Activated CD8-positive, alpha-beta T cell treated with anti-CD3 and anti-CD28 coated beads for 36 hours (primary cell): ENCODE results near the gene CECR2. TPM values are rescaled to one million over a fixed set of nuclear protein-coding genes. Genes with fewer than 3 reads are reported as not detected.

Experiments
- ATAC-seq: fragments of 200-7000 bp; cut with Tn5 transposase; one replicate; pipeline ENCODE4 v1.10.0; 2021; ENCODE audit warnings: mild to moderate bottlenecking, moderate library complexity
- CTCF ChIA-PET: fragments of 350-600 bp; sonication (Branson Sonifier 250); formaldehyde crosslinking; loops from one replicate; lab custom pipeline; 2021; ENCODE audit warnings: antibody characterized with exemption; lab: Charles Lee
- POLR2A ChIA-PET: fragments of 350-600 bp; sonication (Branson Sonifier 250); formaldehyde crosslinking; loops from one replicate; lab custom pipeline; 2021; ENCODE audit warnings: antibody characterized with exemption; lab: Charles Lee
- DNase-seq: peaks from one replicate; pipeline ENCODE4 v3.0.0-alpha.2; 2020
- H3K27ac Mint-ChIP-seq: one replicate; pipeline ENCODE4 v1.8.0; 2021; ENCODE audit warnings: mild to moderate bottlenecking, mixed read lengths
- H3K27me3 Mint-ChIP-seq: one replicate; pipeline ENCODE4 v1.8.0; 2021; ENCODE audit warnings: mixed read lengths
- H3K36me3 Mint-ChIP-seq: one replicate; pipeline ENCODE4 v1.8.0; 2021; ENCODE audit warnings: low read depth, mixed read lengths
- H3K4me1 Mint-ChIP-seq: one replicate; pipeline ENCODE4 v1.8.0; 2021; ENCODE audit warnings: low read depth, mixed read lengths
- H3K4me3 Mint-ChIP-seq: one replicate; pipeline ENCODE4 v1.8.0; 2021; ENCODE audit warnings: mild to moderate bottlenecking, moderate library complexity, mixed read lengths
- H3K9me3 Mint-ChIP-seq: one replicate; pipeline ENCODE4 v1.8.0; 2021; ENCODE audit warnings: mixed read lengths
- intact Hi-C: fragments of 100-400 bp; cut with micrococcal nuclease; formaldehyde crosslinking; loops from one replicate; pipeline ENCODE4 v1.10.0; 2022
- total RNA-seq, 2 experiments: library from RNA; stranded (reverse); gene quantifications; one replicate each; pipeline ENCODE4 v1.2.3, GENCODE V29; 2021
- TF ChIP-seq, protein P1 (sequence below): fragments of 200-600 bp; IDR thresholded peaks from one replicate; pipeline ENCODE4 v1.8.0; 2022; ENCODE audit warnings: antibody characterized with exemption, mild to moderate bottlenecking

Gene CECR2
- total RNA-seq, 2 experiments from 2014 or later: 0.11 to 0.16 TPM

DNA sequence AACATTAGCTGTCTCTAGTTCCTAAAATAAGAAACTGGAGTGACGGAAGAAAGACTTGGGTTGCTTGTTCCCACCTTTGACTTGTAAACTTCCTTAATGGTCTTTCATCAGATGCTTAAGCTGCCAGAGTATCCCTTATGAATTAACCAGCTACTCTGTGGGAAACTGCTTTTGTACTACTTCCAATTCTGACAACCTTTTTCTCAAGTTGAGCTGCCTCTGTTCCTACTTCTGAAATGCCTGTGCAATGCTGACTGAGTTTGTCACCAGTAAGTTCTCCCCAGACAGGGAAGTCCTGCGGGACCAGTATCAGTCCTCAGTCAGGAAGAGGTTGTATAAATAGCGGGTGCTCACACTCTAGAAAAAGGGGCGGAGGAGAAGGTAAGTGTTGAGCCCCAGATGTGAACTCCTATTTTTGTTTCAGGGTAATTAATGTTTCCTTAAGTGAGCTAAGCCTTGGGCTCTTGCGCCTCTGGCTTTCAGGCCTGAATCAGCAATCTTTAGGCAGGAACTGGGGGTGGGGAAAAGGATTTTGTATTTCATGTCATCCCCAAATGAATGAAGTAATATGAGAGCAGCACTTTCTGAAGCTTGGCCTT lies 67.2 kb downstream of the CECR2 start:
- DNase-seq: no peak
- Mint-ChIP-seq H3K4me1 (no peaks in the 10 kb centered on the region), H3K27me3 (peaks cover 9% of the 10 kb centered on the region), H3K9me3 (no peaks in the 10 kb centered on the region), H3K36me3 (no peaks in the 10 kb centered on the region), H3K27ac (no peak overlapping the region), H3K4me3 (no peak overlapping the region)
- ChIA-PET CTCF (interaction anchor here (1.0 to 1.2 kb wide), 3 partner anchors 10 to 21 kb away, joined by 3 to 4 read pairs (median 3); no protein-coding TSS in a partner anchor), POLR2A (interaction anchor here (0.6 kb wide), 1 partner anchor 509 kb away, joined by 3 read pairs; no protein-coding TSS in a partner anchor)
- intact Hi-C loops: no loop called here
- TF ChIP-seq, protein P1, sequence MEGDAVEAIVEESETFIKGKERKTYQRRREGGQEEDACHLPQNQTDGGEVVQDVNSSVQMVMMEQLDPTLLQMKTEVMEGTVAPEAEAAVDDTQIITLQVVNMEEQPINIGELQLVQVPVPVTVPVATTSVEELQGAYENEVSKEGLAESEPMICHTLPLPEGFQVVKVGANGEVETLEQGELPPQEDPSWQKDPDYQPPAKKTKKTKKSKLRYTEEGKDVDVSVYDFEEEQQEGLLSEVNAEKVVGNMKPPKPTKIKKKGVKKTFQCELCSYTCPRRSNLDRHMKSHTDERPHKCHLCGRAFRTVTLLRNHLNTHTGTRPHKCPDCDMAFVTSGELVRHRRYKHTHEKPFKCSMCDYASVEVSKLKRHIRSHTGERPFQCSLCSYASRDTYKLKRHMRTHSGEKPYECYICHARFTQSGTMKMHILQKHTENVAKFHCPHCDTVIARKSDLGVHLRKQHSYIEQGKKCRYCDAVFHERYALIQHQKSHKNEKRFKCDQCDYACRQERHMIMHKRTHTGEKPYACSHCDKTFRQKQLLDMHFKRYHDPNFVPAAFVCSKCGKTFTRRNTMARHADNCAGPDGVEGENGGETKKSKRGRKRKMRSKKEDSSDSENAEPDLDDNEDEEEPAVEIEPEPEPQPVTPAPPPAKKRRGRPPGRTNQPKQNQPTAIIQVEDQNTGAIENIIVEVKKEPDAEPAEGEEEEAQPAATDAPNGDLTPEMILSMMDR: no peak
- no peak for ATAC-seq

DNA sequence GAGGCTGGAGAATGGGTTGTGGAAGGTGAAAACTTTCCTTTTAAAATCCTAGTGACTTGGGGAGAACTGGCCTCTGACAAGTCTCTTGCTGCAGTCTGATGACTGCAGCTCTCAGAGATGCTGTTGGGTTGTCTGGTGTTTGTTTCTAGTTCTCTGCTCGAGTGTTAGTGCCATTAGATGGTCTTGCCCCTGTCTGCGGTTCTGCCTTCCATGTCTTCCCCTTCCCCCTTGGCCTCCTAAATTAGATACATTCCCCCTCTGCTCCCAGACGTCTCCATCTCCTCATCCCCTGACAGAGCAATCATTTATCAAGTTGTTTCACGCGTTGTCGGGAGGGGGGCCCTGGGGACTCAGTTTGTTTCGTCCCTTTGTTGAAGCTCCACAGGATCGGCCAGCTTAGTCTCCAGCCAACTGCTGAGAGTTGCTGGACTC lies 67.7 kb downstream of the CECR2 start:
- TF ChIP-seq, protein P1: no peak
- Mint-ChIP-seq H3K9me3 (no peaks in the 10 kb centered on the region), H3K4me3 (no peak overlapping the region), H3K36me3 (no peaks in the 10 kb centered on the region), H3K27me3 (peaks cover 9% of the 10 kb centered on the region), H3K4me1 (no peaks in the 10 kb centered on the region), H3K27ac (no peak overlapping the region)
- DNase-seq (no peak), ATAC-seq (no peak)
- ChIA-PET CTCF (interaction anchor here (1.0 to 1.2 kb wide), 3 partner anchors 9 to 20 kb away, joined by 3 to 4 read pairs (median 3); no protein-coding TSS in a partner anchor), POLR2A (interaction anchor here (0.6 kb wide), 1 partner anchor 509 kb away, joined by 3 read pairs; no protein-coding TSS in a partner anchor)
- intact Hi-C loops: no loop called here

- no peaks in the 10 kb centered on the region for H3K4me1 Mint-ChIP-seq
- TF ChIP-seq, protein P1: no peak
- H3K36me3 Mint-ChIP-seq: no peaks in the 10 kb centered on the region
- POLR2A ChIA-PET: interaction anchor here (1.1 kb wide), 1 partner anchor 177 kb away, joined by 3 read pairs; no protein-coding TSS in a partner anchor
- H3K4me3 Mint-ChIP-seq: no peak overlapping the region
- ATAC-seq (no peak), DNase-seq (no peak)
- peaks cover 10% of the 10 kb centered on the region for H3K27me3 Mint-ChIP-seq
- intact Hi-C loops: no loop called here
- no peaks in the 10 kb centered on the region for H3K9me3 Mint-ChIP-seq
- no peak overlapping the region for H3K27ac Mint-ChIP-seq
- CTCF ChIA-PET: no interaction called here
These were observed 68.8 kb downstream of the CECR2 start for GRCh38 chr22:17438026-17438425.

- H3K27ac Mint-ChIP-seq: no peak overlapping the region
- H3K36me3 Mint-ChIP-seq: no peaks in the 10 kb centered on the region
- no peaks in the 10 kb centered on the region for H3K9me3 Mint-ChIP-seq
- H3K4me1 Mint-ChIP-seq: no peaks in the 10 kb centered on the region
- POLR2A ChIA-PET: no interaction called here
- TF ChIP-seq, protein P1: no peak
- H3K27me3 Mint-ChIP-seq: peaks cover 9% of the 10 kb centered on the region
- DNase-seq (no peak), ATAC-seq (no peak)
- H3K4me3 Mint-ChIP-seq: no peak overlapping the region
- intact Hi-C loops: no loop called here
- CTCF ChIA-PET: no interaction called here
These were observed 72.1 kb downstream of the CECR2 start for GRCh38 chr22:17441326-17441725.
